Neural progenitor cell (in vitro differentiated cells): ENCODE data around the gene CTIF. TPM values are rescaled to one million over a fixed set of nuclear protein-coding genes. Genes with fewer than 3 reads are reported as not detected.

ENCODE experiments used
- DNase-seq: peaks from one replicate; pipeline ENCODE4 v3.0.0-alpha.2; 2016; ENCODE audit warnings: low spot score
- H2AFZ ChIP-seq: fragments of 200-600 bp; sonication (generic); replicated peaks from 2 replicates; pipeline ENCODE4 v1.6.1; 2016; ENCODE audit warnings: antibody characterized with exemption
- H3F3A ChIP-seq: fragments of 200-600 bp; sonication (generic); 2 replicates; pipeline ENCODE4 v1.6.1; 2016; ENCODE audit warnings: antibody characterized with exemption, low read depth
- H3K27ac ChIP-seq: fragments of 200-600 bp; sonication (generic); 2 replicates; pipeline ENCODE4 v1.5.1; 2016; ENCODE audit warnings: mild to moderate bottlenecking
- H3K27me3 ChIP-seq: fragments of 200-600 bp; sonication (generic); 2 replicates; pipeline ENCODE4 v1.6.1; 2016; ENCODE audit warnings: mild to moderate bottlenecking, moderate library complexity
- H3K36me3 ChIP-seq: fragments of 200-600 bp; sonication (generic); 2 replicates; pipeline ENCODE4 v1.5.1; 2016
- H3K4me1 ChIP-seq: fragments of 200-600 bp; sonication (generic); 2 replicates; pipeline ENCODE4 v1.6.1; 2016; ENCODE audit warnings: mixed run types
- H3K4me2 ChIP-seq: fragments of 200-600 bp; sonication (generic); 2 replicates; pipeline ENCODE4 v1.6.1; 2016
- H3K4me3 ChIP-seq: fragments of 200-600 bp; sonication (generic); 2 replicates; pipeline ENCODE4 v1.5.1; 2016
- H3K79me2 ChIP-seq: fragments of 200-600 bp; sonication (generic); 2 replicates; pipeline ENCODE4 v1.6.1; 2016; ENCODE audit warnings: low read depth
- H3K9ac ChIP-seq: fragments of 200-600 bp; sonication (generic); 2 replicates; pipeline ENCODE4 v1.6.1; 2016
- H3K9me3 ChIP-seq: fragments of 200-600 bp; sonication (generic); 2 replicates; pipeline ENCODE4 v1.5.1; 2016; ENCODE audit warnings: low read depth
- H4K20me1 ChIP-seq: fragments of 200-600 bp; sonication (generic); 2 replicates; pipeline ENCODE4 v1.6.1; 2016; ENCODE audit warnings: low read depth
- H3K27ac Mint-ChIP-seq: 3 replicates; pipeline ENCODE4 v1.8.0; 2021; ENCODE audit warnings: mixed read lengths
- H3K27me3 Mint-ChIP-seq: 2 replicates; pipeline ENCODE4 v1.8.0; 2022; ENCODE audit warnings: low read depth, mild to moderate bottlenecking, inconsistent platforms, moderate library complexity, mixed read lengths; ENCODE audit not compliant: insufficient read depth
- H3K36me3 Mint-ChIP-seq: 3 replicates; pipeline ENCODE4 v1.8.0; 2021; ENCODE audit warnings: mixed read lengths
- H3K4me1 Mint-ChIP-seq: 3 replicates; pipeline ENCODE4 v1.8.0; 2021; ENCODE audit warnings: mixed read lengths
- H3K4me3 Mint-ChIP-seq: 3 replicates; pipeline ENCODE4 v1.8.0; 2021; ENCODE audit warnings: mild to moderate bottlenecking, moderate library complexity, mixed read lengths
- H3K9me3 Mint-ChIP-seq: 3 replicates; pipeline ENCODE4 v1.8.0; 2020; ENCODE audit warnings: mixed read lengths
- EZH2 ChIP-seq: fragments of 200-600 bp; sonication (generic); IDR thresholded peaks from 2 replicates; pipeline ENCODE4 v1.6.1; 2017; ENCODE audit warnings: antibody characterized with exemption, mild to moderate bottlenecking, moderate library complexity
- EZH2phosphoT487 ChIP-seq: fragments of 200-600 bp; sonication (generic); IDR thresholded peaks from 2 replicates; pipeline ENCODE4 v1.6.1; 2017; ENCODE audit warnings: antibody characterized with exemption
- total RNA-seq: library from RNA; depleted of rRNA; stranded (reverse); fragments of >200 nt; gene quantifications from 2 replicates; pipeline ENCODE4 v1.2.3, GENCODE V29; 2015; ENCODE audit warnings: low replicate concordance
- TF ChIP-seq, protein P1 (sequence below): fragments of 200-600 bp; sonication (generic); IDR thresholded peaks from 2 replicates; pipeline ENCODE4 v1.5.1; 2017; ENCODE audit warnings: antibody characterized with exemption, mild to moderate bottlenecking

CTIF gene
- total RNA-seq, 1 donor from 2014 or later = 17.6 TPM

DNA sequence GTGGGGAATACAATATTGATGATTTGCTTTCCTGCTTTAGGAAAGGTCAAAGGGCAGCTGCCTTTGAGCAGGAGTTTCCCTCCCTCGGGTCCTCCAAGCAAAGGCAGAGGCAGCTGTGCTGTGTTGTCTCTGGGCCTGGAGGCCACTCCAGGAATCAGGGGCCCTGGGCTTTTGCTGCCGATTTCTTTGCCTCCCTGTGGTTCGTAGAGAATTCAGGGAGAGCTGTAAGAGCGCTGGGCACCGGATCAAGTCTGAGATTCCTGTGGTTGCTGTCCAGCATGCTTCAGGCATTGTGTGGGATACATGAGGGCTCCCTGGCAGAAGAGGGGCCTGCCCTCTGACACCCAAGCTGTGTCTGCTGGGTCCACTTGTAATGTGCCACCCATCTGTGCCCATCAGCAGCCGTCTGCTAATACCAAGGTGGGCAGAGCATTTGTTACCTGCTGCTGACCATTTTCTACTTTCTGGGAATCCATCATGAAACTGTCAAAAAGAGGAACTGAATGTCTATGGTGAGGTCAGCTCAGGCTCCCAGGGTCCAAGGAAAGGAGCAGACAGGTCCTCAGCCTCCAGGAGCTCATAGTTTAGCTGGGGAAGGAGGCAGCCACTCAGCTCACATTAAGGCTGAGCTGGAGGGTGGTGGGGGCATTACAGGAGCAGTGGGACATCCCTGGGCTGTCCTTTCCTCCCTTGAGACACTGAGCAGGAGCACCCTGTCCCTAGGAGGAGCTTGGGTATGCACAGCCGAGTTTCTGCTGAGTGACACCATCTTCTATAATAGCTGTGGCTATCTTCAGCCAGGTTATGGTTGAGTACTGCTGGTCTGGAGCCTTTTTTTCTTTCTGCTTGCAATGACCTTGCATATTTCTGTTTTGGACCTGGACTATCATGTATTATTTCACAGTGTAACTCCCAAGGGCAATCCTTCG lies 68.5 kb downstream of the CTIF start:
- no peaks in the 10 kb centered on the region for H3K27me3 Mint-ChIP-seq
- H2AFZ ChIP-seq = no peak overlapping the region
- H3K9ac ChIP-seq = no peak overlapping the region
- TF ChIP-seq, protein P1, sequence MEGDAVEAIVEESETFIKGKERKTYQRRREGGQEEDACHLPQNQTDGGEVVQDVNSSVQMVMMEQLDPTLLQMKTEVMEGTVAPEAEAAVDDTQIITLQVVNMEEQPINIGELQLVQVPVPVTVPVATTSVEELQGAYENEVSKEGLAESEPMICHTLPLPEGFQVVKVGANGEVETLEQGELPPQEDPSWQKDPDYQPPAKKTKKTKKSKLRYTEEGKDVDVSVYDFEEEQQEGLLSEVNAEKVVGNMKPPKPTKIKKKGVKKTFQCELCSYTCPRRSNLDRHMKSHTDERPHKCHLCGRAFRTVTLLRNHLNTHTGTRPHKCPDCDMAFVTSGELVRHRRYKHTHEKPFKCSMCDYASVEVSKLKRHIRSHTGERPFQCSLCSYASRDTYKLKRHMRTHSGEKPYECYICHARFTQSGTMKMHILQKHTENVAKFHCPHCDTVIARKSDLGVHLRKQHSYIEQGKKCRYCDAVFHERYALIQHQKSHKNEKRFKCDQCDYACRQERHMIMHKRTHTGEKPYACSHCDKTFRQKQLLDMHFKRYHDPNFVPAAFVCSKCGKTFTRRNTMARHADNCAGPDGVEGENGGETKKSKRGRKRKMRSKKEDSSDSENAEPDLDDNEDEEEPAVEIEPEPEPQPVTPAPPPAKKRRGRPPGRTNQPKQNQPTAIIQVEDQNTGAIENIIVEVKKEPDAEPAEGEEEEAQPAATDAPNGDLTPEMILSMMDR = no peak
- no peak for TF ChIP-seq EZH2
- TF ChIP-seq EZH2phosphoT487 = no peak
- H3K9me3 Mint-ChIP-seq = peaks cover 3% of the 10 kb centered on the region
- peaks cover 26% of the 10 kb centered on the region for H3K4me1 ChIP-seq
- H3K4me3 Mint-ChIP-seq = no peak overlapping the region
- no peak overlapping the region for H3K27ac ChIP-seq
- no peaks in the 10 kb centered on the region for H3K36me3 Mint-ChIP-seq
- H3K4me3 ChIP-seq = no peak overlapping the region
- peaks cover 17% of the 10 kb centered on the region for H3K4me1 Mint-ChIP-seq
- H3K79me2 ChIP-seq = no peaks in the 10 kb centered on the region
- no peak overlapping the region for H3K4me2 ChIP-seq
- DNase-seq = peak; percentile 63
- H4K20me1 ChIP-seq = peaks cover 19% of the 10 kb centered on the region
- H3K27me3 ChIP-seq = no peaks in the 10 kb centered on the region
- no peaks in the 10 kb centered on the region for H3K9me3 ChIP-seq
- no peaks in the 10 kb centered on the region for H3K36me3 ChIP-seq
- H3K27ac Mint-ChIP-seq = no peak overlapping the region
- H3F3A ChIP-seq = peaks cover 27% of the 10 kb centered on the region

DNA sequence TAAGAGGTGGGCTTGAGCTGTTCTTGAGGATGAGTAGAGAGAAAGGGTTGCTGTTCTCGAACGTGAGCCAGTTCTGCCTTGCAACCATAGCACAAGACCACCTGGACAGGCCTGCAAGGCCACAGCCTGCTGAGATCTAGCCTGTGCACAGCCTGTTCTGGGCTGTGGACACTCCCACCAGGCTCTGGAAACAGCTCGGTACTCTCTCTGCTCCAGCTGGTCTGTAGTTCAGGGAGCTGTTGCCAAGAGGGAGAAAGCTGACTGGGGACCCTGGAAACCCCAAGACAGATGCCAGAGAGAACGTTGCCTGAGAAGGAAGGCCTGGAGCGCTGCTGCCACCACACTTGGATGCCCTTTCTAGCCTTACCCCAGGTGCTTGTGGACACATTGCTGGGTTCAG lies 69.8 kb downstream of the CTIF start:
- peaks cover 30% of the 10 kb centered on the region for H4K20me1 ChIP-seq
- Mint-ChIP-seq H3K4me3 (no peak overlapping the region), H3K4me1 (peaks cover 26% of the 10 kb centered on the region), H3K27me3 (no peaks in the 10 kb centered on the region), H3K36me3 (no peaks in the 10 kb centered on the region), H3K9me3 (no peaks in the 10 kb centered on the region), H3K27ac (no peak overlapping the region)
- no peaks in the 10 kb centered on the region for H3K79me2 ChIP-seq
- peaks cover 36% of the 10 kb centered on the region for H3K4me1 ChIP-seq
- peaks cover 33% of the 10 kb centered on the region for H3F3A ChIP-seq
- H2AFZ ChIP-seq = no peak overlapping the region
- H3K9ac ChIP-seq = no peak overlapping the region
- H3K27ac ChIP-seq = no peak overlapping the region
- H3K9me3 ChIP-seq = no peaks in the 10 kb centered on the region
- TF ChIP-seq EZH2phosphoT487 (no peak), EZH2 (no peak)
- TF ChIP-seq, protein P1 = no peak
- no peak overlapping the region for H3K4me3 ChIP-seq
- no peak overlapping the region for H3K4me2 ChIP-seq
- no peaks in the 10 kb centered on the region for H3K36me3 ChIP-seq
- H3K27me3 ChIP-seq = no peaks in the 10 kb centered on the region
- no peak for DNase-seq

DNA sequence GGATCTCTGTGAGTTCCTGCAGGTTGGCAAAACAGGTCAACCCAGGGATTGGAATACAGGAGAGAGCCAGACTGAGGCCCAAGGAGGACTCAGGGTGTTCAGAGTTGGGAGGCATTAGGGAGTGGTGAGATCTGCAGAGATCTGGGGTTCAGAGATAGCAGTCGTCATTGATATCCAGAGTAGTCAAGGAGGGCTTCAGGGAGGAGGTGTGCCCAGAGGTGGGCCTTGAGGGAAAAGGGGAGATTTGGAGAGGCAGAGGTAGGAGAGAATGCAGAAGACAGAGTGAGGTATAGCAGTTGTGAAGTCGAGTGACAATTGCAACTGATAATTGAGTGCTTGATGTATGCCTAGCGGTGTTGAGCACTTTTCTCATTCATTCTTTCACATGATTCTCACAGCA lies 70.3 kb downstream of the CTIF start:
- no peaks in the 10 kb centered on the region for H3K79me2 ChIP-seq
- Mint-ChIP-seq H3K4me1 (peaks cover 30% of the 10 kb centered on the region), H3K36me3 (no peaks in the 10 kb centered on the region), H3K27me3 (peaks cover 4% of the 10 kb centered on the region), H3K4me3 (no peak overlapping the region), H3K9me3 (no peaks in the 10 kb centered on the region), H3K27ac (no peak overlapping the region)
- H4K20me1 ChIP-seq = peaks cover 35% of the 10 kb centered on the region
- H3F3A ChIP-seq = peaks cover 38% of the 10 kb centered on the region
- no peak overlapping the region for H3K27ac ChIP-seq
- no peak overlapping the region for H3K4me3 ChIP-seq
- no peaks in the 10 kb centered on the region for H3K36me3 ChIP-seq
- no peak for TF ChIP-seq EZH2
- no peaks in the 10 kb centered on the region for H3K9me3 ChIP-seq
- peaks cover 41% of the 10 kb centered on the region for H3K4me1 ChIP-seq
- H3K9ac ChIP-seq = no peak overlapping the region
- H2AFZ ChIP-seq = no peak overlapping the region
- DNase-seq = no peak
- no peak overlapping the region for H3K4me2 ChIP-seq
- no peaks in the 10 kb centered on the region for H3K27me3 ChIP-seq
